ENCODE data around the gene NINJ1.

The NINJ1 gene, protein sequence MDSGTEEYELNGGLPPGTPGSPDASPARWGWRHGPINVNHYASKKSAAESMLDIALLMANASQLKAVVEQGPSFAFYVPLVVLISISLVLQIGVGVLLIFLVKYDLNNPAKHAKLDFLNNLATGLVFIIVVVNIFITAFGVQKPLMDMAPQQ

GRCh38 chr9:93134015-93134739 lies at the start of gene NINJ1:
Gene NINJ1 (minus strand): TSS chr9:93134251. CDS start chr9:93134217, 34 bp downstream.
- peak; percentile 90 for DNase-seq

- DNase-seq, result no peak
Measured at GRCh38 chr9:93183131-93183662, 49.1 kb upstream of the NINJ1 start.

DNA sequence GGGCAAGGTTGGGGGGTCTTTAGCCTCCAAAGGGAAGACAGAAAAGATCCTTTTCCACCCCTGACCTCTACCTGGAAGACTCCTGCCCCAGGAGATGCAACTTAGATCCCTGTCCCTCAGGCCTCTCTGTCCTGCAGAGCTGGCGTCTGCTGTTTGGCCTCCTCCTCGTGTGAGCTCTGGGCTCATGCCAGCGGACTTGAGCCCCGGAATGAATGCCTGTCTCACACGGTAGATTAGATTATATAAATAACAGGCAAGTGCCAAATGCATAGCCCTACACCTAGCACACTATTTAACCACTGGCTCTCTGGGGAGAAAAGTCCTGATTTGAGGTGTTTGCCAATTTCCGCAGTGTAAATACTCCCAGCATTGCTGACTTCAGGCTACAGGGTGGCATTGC lies 48.5 kb upstream of the NINJ1 start:
- DNase-seq, result no peak

DNA sequence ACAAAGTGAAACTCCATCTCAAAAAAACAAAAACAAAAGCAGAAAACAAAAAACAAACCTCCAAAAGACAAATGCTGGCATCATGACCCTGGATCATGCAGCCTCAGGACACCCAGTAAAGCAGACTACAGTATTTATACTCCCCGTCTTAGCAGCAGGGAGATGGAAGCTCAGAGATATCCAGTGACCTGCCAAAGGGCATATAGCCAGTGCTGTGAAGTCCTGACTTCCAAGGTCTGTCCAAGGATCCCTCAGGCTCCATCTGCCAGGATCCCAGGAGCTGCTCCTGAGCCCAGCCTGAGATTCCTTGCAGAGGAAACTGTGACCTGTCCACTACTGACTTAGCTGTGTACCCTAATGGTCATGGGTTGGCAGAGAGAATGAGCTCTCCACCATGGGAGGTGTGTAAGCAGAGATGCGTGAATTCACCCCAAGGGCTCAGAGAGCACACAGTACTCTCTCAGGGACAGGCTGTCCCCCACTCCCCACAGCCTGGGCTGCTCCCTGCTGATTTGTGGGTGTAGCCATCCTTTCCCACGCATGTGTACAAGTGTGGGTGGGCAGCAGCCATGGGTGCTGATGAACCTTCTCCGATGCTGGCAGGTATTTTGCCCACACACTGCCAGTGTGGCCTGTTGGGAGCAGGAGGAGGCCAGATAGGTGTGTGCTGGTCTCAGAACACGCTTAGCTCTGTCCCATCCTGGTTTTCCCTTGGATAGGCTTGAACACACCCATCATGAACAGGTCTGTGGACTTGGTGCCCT lies 47.8 kb upstream of the NINJ1 start:
- DNase-seq, result no peak

DNA sequence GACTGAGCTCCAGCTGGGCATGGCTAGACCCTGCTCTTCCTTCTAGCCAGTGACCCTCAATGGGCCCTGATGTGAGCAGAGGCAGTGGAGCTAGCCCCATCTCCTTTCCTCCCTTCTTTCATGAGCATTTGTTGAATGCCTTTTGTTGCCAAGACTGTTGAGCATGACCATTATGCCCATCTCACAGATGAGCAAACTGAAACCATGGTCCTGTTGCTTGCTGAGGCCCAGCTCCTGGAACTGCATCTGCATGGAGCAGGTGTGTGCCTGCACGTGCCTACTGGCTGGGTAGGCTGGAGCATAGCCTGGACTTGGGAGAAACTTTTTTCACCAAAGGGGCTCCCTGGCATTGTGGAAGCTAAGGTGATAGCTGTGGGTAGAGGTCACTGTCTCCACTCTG lies 46.9 kb upstream of the NINJ1 start:
- no peak for DNase-seq

DNA sequence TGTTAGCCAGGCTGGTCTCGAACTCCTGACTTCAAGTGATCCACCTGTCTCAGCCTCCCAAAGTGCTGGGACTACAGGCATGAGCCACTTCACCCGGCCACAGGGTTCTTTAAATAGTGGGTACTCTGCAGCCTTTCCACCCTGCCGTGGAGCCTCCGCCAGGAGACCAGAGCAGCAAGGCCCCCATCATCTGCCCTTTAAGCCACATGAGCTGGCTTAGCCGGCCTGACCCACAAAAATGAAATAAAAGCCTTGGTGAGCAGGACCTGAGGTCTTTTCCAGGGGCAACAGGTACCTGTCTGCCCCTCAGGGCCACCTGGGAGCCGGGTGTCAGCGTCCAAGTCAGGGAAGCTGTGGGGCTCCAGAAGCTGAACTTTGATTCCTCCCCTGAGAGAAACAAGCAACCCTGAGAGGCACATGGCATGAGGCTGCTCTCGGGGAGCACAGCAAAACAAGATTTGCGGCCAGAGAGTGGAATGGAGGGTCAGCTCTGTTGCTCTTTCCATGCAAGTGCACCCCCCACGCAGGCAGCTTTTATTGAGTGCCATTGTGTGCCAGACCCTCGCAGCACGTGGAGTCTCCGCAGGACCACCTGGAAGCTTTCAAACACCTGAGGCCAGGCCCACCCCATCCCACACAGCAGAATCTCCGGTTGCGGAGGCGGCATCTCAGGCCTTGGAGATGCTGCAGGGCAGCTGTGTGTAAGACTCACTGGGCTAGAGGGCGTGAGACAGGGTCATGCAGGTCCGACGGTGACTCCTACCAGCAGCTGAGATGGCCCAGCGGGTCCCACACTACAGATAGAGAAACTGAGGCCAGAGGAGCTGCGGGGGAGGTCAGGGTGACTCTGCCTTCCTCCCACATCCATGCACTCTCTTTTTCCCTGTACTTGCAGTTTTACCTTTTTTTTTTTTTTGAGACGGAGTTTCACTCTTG lies 45.1 kb upstream of the NINJ1 start:
- no peak for DNase-seq

DNA sequence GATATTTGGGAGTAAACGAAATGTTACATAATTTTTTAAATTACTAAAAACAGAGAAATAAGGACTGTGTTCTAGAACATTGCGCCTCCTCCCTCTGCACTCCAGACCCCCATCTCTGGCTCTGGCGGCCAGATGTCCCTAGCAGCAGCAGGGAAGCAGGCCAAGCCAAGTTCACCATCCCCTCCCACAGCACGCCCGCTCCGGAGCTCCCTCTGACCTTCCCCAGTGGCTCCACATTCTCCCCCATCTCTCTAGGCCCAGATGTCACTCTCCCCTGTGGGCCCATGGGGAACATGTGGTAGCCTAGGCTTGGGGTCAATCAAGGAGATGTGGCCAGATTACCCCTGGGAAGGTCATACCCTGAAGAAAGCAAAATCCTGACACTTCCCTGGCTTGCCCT lies 43.6 kb upstream of the NINJ1 start:
- DNase-seq, result no peak

- DNase-seq, result no peak
Measured at GRCh38 chr9:93174976-93175375, 40.9 kb upstream of the NINJ1 start.

- no peak for DNase-seq
Measured at GRCh38 chr9:93173365-93174051, 39.5 kb upstream of the NINJ1 start.

DNA sequence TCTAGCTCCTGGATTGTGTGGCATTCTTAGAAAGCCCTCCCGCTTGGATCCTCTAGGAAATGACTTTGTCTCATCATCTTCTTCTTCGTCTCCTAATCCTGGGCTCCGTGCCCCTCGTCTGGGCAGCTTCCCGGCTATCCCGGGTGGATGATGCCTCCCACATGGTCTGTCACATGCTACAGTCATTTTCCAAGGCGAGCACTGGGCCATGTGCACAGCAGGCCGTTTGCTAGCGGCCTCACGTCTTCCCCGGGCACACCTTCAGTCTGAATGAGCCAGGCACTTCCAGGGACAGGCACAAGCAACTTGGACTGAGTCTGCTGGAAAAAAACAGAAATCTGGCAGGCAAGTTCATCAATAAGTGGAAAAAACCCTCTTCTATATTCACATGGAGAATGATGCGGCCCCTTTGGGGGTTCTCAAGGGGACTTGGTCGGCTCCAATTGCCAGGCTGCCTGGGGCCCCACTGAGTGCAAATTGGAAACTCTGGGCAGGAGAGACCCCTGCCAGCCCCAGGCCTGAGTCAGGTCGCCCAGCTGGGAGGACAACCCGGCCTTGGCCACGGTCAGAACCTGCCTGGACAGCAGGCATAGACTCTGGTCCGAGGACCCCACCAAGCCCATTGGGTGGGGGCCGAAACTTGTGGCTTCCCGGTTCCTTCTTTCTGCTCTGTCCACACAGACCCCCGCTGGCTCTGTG lies 38.8 kb upstream of the NINJ1 start:
- DNase-seq, result no peak

DNA sequence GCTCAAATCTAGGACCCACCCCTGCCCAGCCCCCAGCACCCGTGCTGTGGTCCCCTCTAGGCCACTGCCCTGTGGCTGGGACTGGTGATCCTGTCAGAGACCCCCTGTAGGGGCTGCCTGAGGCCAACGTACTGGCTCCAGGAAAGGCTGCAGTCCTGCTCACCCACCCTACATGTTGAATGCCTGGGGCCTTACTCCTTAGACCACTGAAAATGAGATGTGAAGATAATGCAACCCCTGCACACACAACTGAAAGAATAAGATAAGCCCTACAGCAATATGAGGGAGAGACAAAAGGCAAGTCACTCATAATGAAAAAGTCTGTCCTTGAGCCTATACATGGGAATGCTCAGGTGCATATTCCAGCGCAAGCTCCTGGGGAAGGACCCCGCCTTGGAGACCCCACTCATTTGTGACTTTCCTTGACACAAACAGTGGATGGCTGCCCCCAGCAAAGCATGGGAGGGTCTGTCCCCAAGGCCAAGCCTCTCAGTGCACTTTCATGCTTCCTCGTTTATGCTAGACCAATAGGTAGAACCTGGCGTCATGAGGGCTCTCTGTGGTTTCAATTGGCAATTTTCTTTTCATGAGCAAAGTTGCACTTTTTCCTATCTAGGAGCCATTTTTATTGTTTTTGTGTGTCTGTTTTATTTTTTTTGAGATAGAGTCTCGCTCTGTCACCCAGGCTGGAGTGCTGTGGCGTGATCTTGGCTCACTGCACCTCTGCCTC lies 37.4 kb upstream of the NINJ1 start:
- no peak for DNase-seq

GRCh38 chr9:93170571-93170970 lies 36.5 kb upstream of the NINJ1 start:
- DNase-seq, result no peak

DNA sequence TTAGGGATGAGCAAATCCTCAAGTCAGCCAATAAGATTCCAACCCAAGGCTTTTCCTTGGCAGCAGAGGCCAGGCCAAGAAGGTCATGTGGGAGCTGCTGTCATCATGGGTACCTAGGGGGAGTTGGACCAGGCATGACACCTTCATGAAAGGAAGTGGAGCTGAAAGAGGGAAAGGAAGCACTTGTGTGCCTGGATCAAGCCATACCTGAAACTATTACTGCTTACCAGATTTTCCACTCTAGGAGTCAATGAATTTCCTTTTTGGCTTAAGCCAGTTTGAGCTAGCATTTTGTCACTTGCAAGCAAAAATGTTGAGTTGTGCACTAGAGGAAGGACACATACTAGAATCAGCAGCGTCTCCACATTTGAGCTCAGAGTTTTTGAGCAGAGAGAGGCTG lies 35.4 kb upstream of the NINJ1 start:
- DNase-seq, result no peak

DNA sequence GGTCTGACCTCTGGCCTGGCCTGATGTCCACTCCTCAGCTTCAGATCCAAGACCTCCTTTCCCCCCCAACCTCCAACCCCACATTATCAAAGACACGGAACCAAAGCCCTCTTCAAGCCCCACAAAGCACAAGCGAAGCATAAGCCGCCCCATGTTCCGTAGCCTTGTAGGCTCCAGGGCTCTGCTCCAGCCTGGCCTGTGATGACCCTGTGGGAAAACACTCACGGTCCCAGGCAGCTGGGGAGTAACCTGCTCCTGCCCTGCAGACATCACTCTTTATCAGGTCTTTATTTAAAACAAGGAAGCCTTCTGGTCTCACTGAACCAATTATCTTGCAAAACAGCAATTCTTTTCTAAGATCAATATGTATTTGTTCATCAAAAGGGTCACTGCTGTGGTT lies 34.5 kb upstream of the NINJ1 start:
- no peak for DNase-seq

- DNase-seq, result no peak
Measured at GRCh38 chr9:93167838-93168237, 33.8 kb upstream of the NINJ1 start.

- DNase-seq, result no peak
Measured at GRCh38 chr9:93167185-93167584, 33.1 kb upstream of the NINJ1 start.

DNA sequence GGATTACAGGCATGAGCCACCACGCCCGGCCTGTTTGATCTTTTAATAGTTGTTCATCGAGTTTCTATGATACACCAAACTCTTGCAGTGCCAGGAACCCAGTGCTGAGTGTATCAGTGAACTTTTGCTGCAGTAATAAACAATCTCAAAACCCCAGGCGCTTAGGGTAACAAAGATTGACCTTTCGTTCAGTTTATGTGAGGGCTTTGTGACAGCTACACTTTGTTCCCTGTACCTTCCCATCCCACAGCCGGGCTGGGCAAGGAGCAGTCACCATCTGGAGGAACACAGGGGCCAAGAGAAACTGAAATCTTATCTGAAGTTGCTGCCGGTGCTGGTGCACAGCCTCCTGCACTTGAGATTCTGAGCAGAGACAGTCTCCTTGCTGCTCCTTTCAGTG lies 32.6 kb upstream of the NINJ1 start:
- DNase-seq, result no peak

- no peak for DNase-seq
Measured at GRCh38 chr9:93164085-93164484, 30.0 kb upstream of the NINJ1 start.

DNA sequence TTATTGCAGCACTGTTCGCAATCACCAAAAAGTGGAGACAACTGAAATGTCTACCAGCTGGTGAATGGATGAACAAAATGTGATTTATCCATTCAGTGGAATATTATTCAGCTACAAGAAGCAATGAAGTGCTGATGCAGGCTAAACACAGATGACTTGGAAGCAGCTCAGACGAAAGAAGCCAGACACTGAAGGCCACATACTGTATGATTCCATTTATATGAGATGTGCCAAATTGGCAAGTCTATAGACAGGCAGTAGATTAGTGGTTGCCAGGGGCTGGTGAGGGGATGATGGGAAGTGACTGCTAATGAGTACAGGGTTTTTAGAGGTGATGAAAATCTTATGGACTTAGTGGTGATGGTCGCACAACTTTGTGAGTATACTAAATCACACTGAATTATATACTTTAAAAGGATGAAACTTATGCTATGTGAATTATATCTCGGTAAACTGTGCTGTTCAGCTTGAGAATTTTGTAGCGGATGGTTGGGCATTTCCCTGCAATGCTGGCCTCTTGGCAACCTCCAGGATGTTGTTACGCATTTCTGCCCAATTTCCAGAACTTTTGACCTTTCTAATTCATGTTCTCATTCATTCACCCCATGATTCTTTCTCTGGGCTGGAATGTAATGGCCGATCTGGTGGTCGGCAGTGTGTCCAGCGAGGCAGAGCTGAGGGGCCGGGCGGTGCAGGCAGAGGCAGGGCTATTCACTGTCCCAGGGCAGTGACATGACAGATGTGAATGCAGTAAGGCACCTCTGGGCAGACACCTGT lies 27.9 kb upstream of the NINJ1 start:
- DNase-seq, result no peak
